Heart left ventricle (tissue), 16 donors: ENCODE data around the gene LRP2. TPM values are rescaled to one million over a fixed set of nuclear protein-coding genes. Genes with fewer than 3 reads are reported as not detected.

Experiments
- ATAC-seq, 4 donors: fragments of 200-7000 bp; cut with Tn5 transposase; one replicate each; pipeline ENCODE4 v1.9.1; 2020 to 2022; ENCODE audit warnings: moderate library complexity in 4 of 4, mild to moderate bottlenecking in 3 of 4, moderate number of reproducible peaks in 1 of 4
- DNase-seq, 5 donors: peaks; one replicate each; pipeline ENCODE4 v3.0.0-alpha.2; 2020
- H3K27ac ChIP-seq, 12 donors: fragments of 200-600 bp; sonication (generic) in 4 of 12; one replicate each; pipeline versions ENCODE4 v1.5.0 to v1.8.0; 2016 to 2022; ENCODE audit warnings: mild to moderate bottlenecking in 2 of 12
- H3K27me3 ChIP-seq, 9 donors: fragments of 200-600 bp; sonication (generic) in 2 of 9; one replicate each; pipeline versions ENCODE4 v1.5.1 to v1.8.0; 2016 to 2022; ENCODE audit warnings: mild to moderate bottlenecking in 3 of 9
- H3K36me3 ChIP-seq, 9 donors: fragments of 200-600 bp; sonication (generic) in 2 of 9; one replicate each; pipeline versions ENCODE4 v1.5.0 to v1.8.0; 2018 to 2022; ENCODE audit warnings: mild to moderate bottlenecking in 2 of 9
- H3K4me1 ChIP-seq, 12 donors: fragments of 200-600 bp; sonication (generic) in 4 of 12; one replicate each; pipeline versions ENCODE4 v1.5.0 to v1.8.0; 2016 to 2022; ENCODE audit warnings: mild to moderate bottlenecking in 3 of 12
- H3K4me3 ChIP-seq, 12 donors: fragments of 200-600 bp; sonication (generic) in 4 of 12; one replicate each; pipeline versions ENCODE4 v1.5.0 to v1.8.0; 2017 to 2022; ENCODE audit warnings: mild to moderate bottlenecking in 9 of 12, moderate library complexity in 4 of 12
- H3K9me3 ChIP-seq, 12 donors: fragments of 200-600 bp; sonication (generic) in 4 of 12; one replicate each; pipeline versions ENCODE4 v1.5.0 to v1.8.0; 2016 to 2022; ENCODE audit warnings: mild to moderate bottlenecking in 1 of 12
- CTCF ChIP-seq, 12 donors: fragments of 200-600 bp; sonication (generic) in 4 of 12; IDR thresholded peaks; one replicate each; pipeline versions ENCODE4 v1.5.0 to v1.8.0; 2018 to 2022; ENCODE audit warnings: antibody characterized with exemption in 12 of 12, mild to moderate bottlenecking in 5 of 12
- POLR2A ChIP-seq, 2 donors: fragments of 450-650 bp; IDR thresholded peaks; one replicate each; pipeline ENCODE4 v1.6.1; 2017; ENCODE audit warnings: antibody characterized with exemption in 2 of 2, mild to moderate bottlenecking in 2 of 2, moderate library complexity in 2 of 2
- WGBS, 4 donors: extraction: QIAGEN DNeasy Blood & Tissue Kit in 2 of 4; methylation state at CpG; one replicate each; pipeline versions ENCODE4 v1.1.5 to v1.1.7; 2013 to 2018; 5-methylcytosine and 5-hydroxymethylcytosine counted together
- intact Hi-C, 10 donors: fragments of 100-400 bp; cut with DNase I; formaldehyde crosslinking; loops; one replicate each; pipeline versions ENCODE4 v1.11.1 to v1.14.2; 2022
- polyA plus RNA-seq, 2 donors: library from polyadenylated mRNA; stranded (reverse); fragments of 200-250 nt; gene quantifications; one replicate each; pipeline ENCODE4 v1.2.3, GENCODE V29; 2013
- total RNA-seq, 9 donors: library from RNA; depleted of rRNA in 2 of 9; stranded (reverse); fragments of >200 nt in 2 of 9; fragmentation: NEBNext Ultra II Directional in 3 of 9; extraction: Animal tissue kit (Norgen Biotek cat#: 25700) in 3 of 9; gene quantifications; one replicate each; pipeline versions ENCODE4 v1.1.0 to v1.2.4, GENCODE V29; 2016 to 2023
- donor health status: ischemic (EF 13 %, LVEDD 7.1; RV severe dilation, severe dysfunction).
- donor health status: healthy with polysubstance abuse.
- donor health status: DM: no; HTN: yes; CAD: no.
- donor health status: DM: no; HTN: no; CAD: no.
- donor health status: ischemic (EF 25% LVEDD 6.9; RV normal size, moderate dysfunction).
- donor health status: ischemic (EF 25% LVEDD 5.7; RV mildly dilated, moderate dysfunction).
- donor health status: healthy.
- donor health status: DM: yes; HTN: yes; CAD: no.
- donor health status: ischemic (EF 35%, LVEDD 5.7; RV mildly dilated, moderate dysfunction).
- donor health status: nonischemic (EF 11% LVEDD 7.7; RV severe dilation, severe dysfunction).
- donor health status: DM: yes; HTN: yes; CAD: no.
- donor health status: PGD.
- donor health status: ischemic (EF 29% LVEDD 5.4; RV normal size, mild dysfunction).
- donor health status: nonischemic (EF 23%, LVEDD 6.1; RV moderate dilation, normal function).

The LRP2 gene
- total and polyA plus RNA-seq, 11 donors = 0.01 to 13.6 (median 0.09) TPM; not detected in 5

GRCh38 chr2:169164311-169164710, 198.0 kb downstream of the LRP2 start:
- 41 to 87% (median 46%) methylated on average over 2 of the region's 2 CpGs for WGBS, 4 donors
- no peak overlapping the region for H3K4me3 ChIP-seq
- no peak overlapping the region for H3K27ac ChIP-seq
- intact Hi-C loops = no loop called here
- H3K4me1 ChIP-seq = peaks cover 0 to 2% (median 0%) of the 10 kb centered on the region in 12 donors
- ATAC-seq = no peak
- no peaks in the 10 kb centered on the region for H3K36me3 ChIP-seq
- no peaks in the 10 kb centered on the region for H3K9me3 ChIP-seq
- no peak for DNase-seq
- no peaks in the 10 kb centered on the region for H3K27me3 ChIP-seq
- no peak for TF ChIP-seq POLR2A (IDR thresholded peaks at IDR 0.05)

- H3K4me1 ChIP-seq = peaks cover 0 to 2% (median 0%) of the 10 kb centered on the region in 12 donors
- H3K27me3 ChIP-seq = peaks cover 0 to under 1% (median 0%) of the 10 kb centered on the region in 9 donors
- H3K27ac ChIP-seq = no peak overlapping the region
- intact Hi-C loops = no loop called here
- no peak for TF ChIP-seq CTCF (IDR thresholded peaks at IDR 0.05)
- TF ChIP-seq POLR2A (IDR thresholded peaks at IDR 0.05) = no peak
- H3K9me3 ChIP-seq = no peaks in the 10 kb centered on the region
- no peak overlapping the region for H3K4me3 ChIP-seq
- WGBS, 4 donors = 56 to 69% (median 62%) methylated on average over 4 of the region's 4 CpGs
- ATAC-seq (peak in 3 of 4 donors; percentile 34 to 46 (median 45)), DNase-seq (no peak)
- no peaks in the 10 kb centered on the region for H3K36me3 ChIP-seq
Observed at GRCh38 chr2:169162613-169163012, 199.7 kb downstream of the LRP2 start.

- Histone ChIP-seq H3K4me3 (no peak overlapping the region), H3K4me1 (peaks cover 0 to 2% (median 0%) of the 10 kb centered on the region in 12 donors), H3K27me3 (peaks cover 0 to 7% (median 0%) of the 10 kb centered on the region in 9 donors), H3K36me3 (no peaks in the 10 kb centered on the region), H3K9me3 (no peaks in the 10 kb centered on the region), H3K27ac (no peak overlapping the region)
- TF ChIP-seq CTCF (IDR thresholded peaks at IDR 0.05) (no peak), POLR2A (IDR thresholded peaks at IDR 0.05) (no peak)
- ATAC-seq (no peak), DNase-seq (no peak)
- 87 to 96% (median 90%) methylated on average over 2 of the region's 2 CpGs for WGBS, 4 donors
- intact Hi-C loops = no loop called here
Observed at GRCh38 chr2:169160926-169161481, 201.3 kb downstream of the LRP2 start.

GRCh38 chr2:169159686-169160085, 202.6 kb downstream of the LRP2 start:
- intact Hi-C loops = no loop called here
- Histone ChIP-seq H3K27me3 (peaks cover 0 to 7% (median 0%) of the 10 kb centered on the region in 9 donors), H3K27ac (no peak overlapping the region), H3K4me3 (no peak overlapping the region), H3K4me1 (peaks cover 0 to 2% (median 0%) of the 10 kb centered on the region in 12 donors), H3K9me3 (peaks cover 0 to 8% (median 0%) of the 10 kb centered on the region in 12 donors), H3K36me3 (no peaks in the 10 kb centered on the region)
- TF ChIP-seq CTCF (IDR thresholded peaks at IDR 0.05) = no peak
- TF ChIP-seq POLR2A (IDR thresholded peaks at IDR 0.05) = no peak
- 55 to 72% (median 64%) methylated on average over 2 of the region's 2 CpGs for WGBS, 4 donors
- no peak for ATAC-seq
- no peak for DNase-seq

GRCh38 chr2:169158874-169159273, 203.5 kb downstream of the LRP2 start:
- TF ChIP-seq CTCF (IDR thresholded peaks at IDR 0.05) = no peak
- no peak for TF ChIP-seq POLR2A (IDR thresholded peaks at IDR 0.05)
- Histone ChIP-seq H3K4me1 (peaks cover 0 to 2% (median 0%) of the 10 kb centered on the region in 12 donors), H3K36me3 (no peaks in the 10 kb centered on the region), H3K9me3 (peaks cover 0 to 16% (median 2%) of the 10 kb centered on the region in 12 donors), H3K27ac (no peak overlapping the region), H3K4me3 (no peak overlapping the region), H3K27me3 (peaks cover 0 to 7% (median 0%) of the 10 kb centered on the region in 9 donors)
- DNase-seq (no peak), ATAC-seq (no peak)
- 50 to 71% (median 62%) methylated on average over 1 of the region's 1 CpG for WGBS, 4 donors
- intact Hi-C loops = no loop called here
